HepG2 (cell line): Measurements from ENCODE around the gene E2F1. TPM values are rescaled to one million over a fixed set of nuclear protein-coding genes. Genes with fewer than 3 reads are reported as not detected.

ENCODE experiments used
- EEA1 ChIP-seq: sonication (generic); formaldehyde crosslinking; IDR thresholded peaks from 2 replicates; pipeline ENCODE4 v1.5.1; 2020; ENCODE audit warnings: mild to moderate bottlenecking, missing genetic modification reagents, borderline replicate concordance
- GMEB1 ChIP-seq: sonication (generic); formaldehyde crosslinking; IDR thresholded peaks from 2 replicates; pipeline ENCODE4 v1.5.1; 2020; ENCODE audit warnings: missing genetic modification reagents, mild to moderate bottlenecking, borderline replicate concordance
- IKZF4 ChIP-seq: sonication (generic); formaldehyde crosslinking; IDR thresholded peaks from 2 replicates; pipeline ENCODE4 v1.5.1; 2020; ENCODE audit warnings: borderline replicate concordance, mild to moderate bottlenecking, low read depth, missing genetic modification reagents; ENCODE audit errors: not compliant biosample characterization
- JUN ChIP-seq: sonication (generic); formaldehyde crosslinking; IDR thresholded peaks from 2 replicates; pipeline ENCODE4 v1.4.0; 2020; ENCODE audit warnings: mild to moderate bottlenecking, missing genetic modification reagents
- JUND ChIP-seq: sonication (generic); formaldehyde crosslinking; IDR thresholded peaks from 2 replicates; pipeline ENCODE4 v1.8.0; 2022; ENCODE audit warnings: mild to moderate bottlenecking, missing genetic modification reagents
- PRDM10 ChIP-seq: sonication (generic); formaldehyde crosslinking; IDR thresholded peaks from 2 replicates; pipeline ENCODE4 v1.4.0; 2020; ENCODE audit warnings: low read depth, missing genetic modification reagents
- RORA ChIP-seq: sonication (generic); formaldehyde crosslinking; IDR thresholded peaks from 2 replicates; pipeline ENCODE4 v1.5.0; 2020; ENCODE audit warnings: mild to moderate bottlenecking, missing genetic modification reagents, moderate library complexity
- SATB2 ChIP-seq: sonication (generic); formaldehyde crosslinking; IDR thresholded peaks from 2 replicates; pipeline ENCODE4 v1.5.0; 2020; ENCODE audit warnings: missing genetic modification reagents
- SNAPC5 ChIP-seq: sonication (generic); formaldehyde crosslinking; IDR thresholded peaks from 2 replicates; pipeline ENCODE4 v1.8.1; 2023; ENCODE audit warnings: mild to moderate bottlenecking, missing genetic modification reagents, borderline replicate concordance
- SRSF1 ChIP-seq: fragments of 200-400 bp; formaldehyde crosslinking; optimal IDR thresholded peaks from 2 replicates; pipeline ENCODE3; 2017; ENCODE audit warnings: mild to moderate bottlenecking, low read depth, low read length, moderate library complexity
- TEAD2 ChIP-seq: sonication (generic); formaldehyde crosslinking; IDR thresholded peaks from 2 replicates; pipeline ENCODE4 v1.9.0; 2021; ENCODE audit warnings: missing genetic modification reagents
- THAP11 ChIP-seq: IDR thresholded peaks from 2 replicates; pipeline ENCODE4 v1.6.1; 2016; ENCODE audit warnings: missing biosample characterization, missing genetic modification reagents
- ZBTB46 ChIP-seq: sonication (generic); formaldehyde crosslinking; IDR thresholded peaks from 2 replicates; pipeline ENCODE4 v1.4.0; 2020; ENCODE audit warnings: mild to moderate bottlenecking, missing genetic modification reagents, borderline replicate concordance
- ZNF235 ChIP-seq: sonication (generic); formaldehyde crosslinking; IDR thresholded peaks from 2 replicates; pipeline ENCODE4 v1.8.1; 2023; ENCODE audit warnings: mild to moderate bottlenecking, missing genetic modification reagents, borderline replicate concordance
- ZNF3 ChIP-seq: IDR thresholded peaks from 2 replicates; pipeline ENCODE4 v1.7.0; 2017; ENCODE audit warnings: inconsistent platforms
- ZNF530 ChIP-seq: sonication (generic); formaldehyde crosslinking; IDR thresholded peaks from 2 replicates; pipeline ENCODE4 v1.5.0; 2020; ENCODE audit warnings: low read depth, mild to moderate bottlenecking, missing genetic modification reagents
- ZNF570 ChIP-seq: sonication (generic); formaldehyde crosslinking; IDR thresholded peaks from 2 replicates; pipeline ENCODE4 v1.4.0; 2020; ENCODE audit warnings: mild to moderate bottlenecking, missing genetic modification reagents, borderline replicate concordance
- ZNF607 ChIP-seq: sonication (generic); formaldehyde crosslinking; IDR thresholded peaks from 2 replicates; pipeline ENCODE4 v1.5.1; 2020; ENCODE audit warnings: missing genetic modification reagents, mild to moderate bottlenecking, borderline replicate concordance
- ZNF629 ChIP-seq: sonication (generic); formaldehyde crosslinking; conservative IDR thresholded peaks from 2 replicates; pipeline ENCODE4 v1.5.0; 2020; ENCODE audit warnings: missing genetic modification reagents
- ZNF644 ChIP-seq: IDR thresholded peaks from 2 replicates; pipeline ENCODE4 v1.6.1; 2016; ENCODE audit warnings: low read depth
- ZSCAN31 ChIP-seq: sonication (generic); formaldehyde crosslinking; IDR thresholded peaks from 2 replicates; pipeline ENCODE4 v1.5.0; 2020; ENCODE audit warnings: low read depth, mild to moderate bottlenecking, missing genetic modification reagents
- polyA plus RNA-seq, 8 experiments: library from polyadenylated mRNA; depleted of rRNA in 3 of 8; stranded (reverse) in 7 of 8; unstranded in 1 of 8; fragments of >200 nt; fragmentation: Illumina TruSeq in 4 of 8; extraction: Trizol in 4 of 8; gene quantifications; 2 replicates each; pipeline versions ENCODE4 v1.2.1 to v1.2.3, GENCODE V29; 2011 to 2016; ENCODE audit warnings: low read depth in 4 of 8, missing spikeins in 1 of 8, mixed read lengths in 1 of 8; ENCODE audit not compliant: insufficient read depth in 1 of 8
- total RNA-seq, 5 experiments: library from RNA; depleted of rRNA; stranded (reverse); fragments of >200 nt; fragmentation: Illumina TruSeq; extraction: Trizol; gene quantifications; 2 replicates each; pipeline ENCODE4 v1.2.3, GENCODE V29; 2016; ENCODE audit warnings: low read depth in 1 of 5

Gene E2F1
- total and polyA plus RNA-seq, 2 of the 13 experiments (the other 11 are each of a cell fraction or from before 2014, with no cell fraction given) = 25.5 to 39.4 TPM

DNA sequence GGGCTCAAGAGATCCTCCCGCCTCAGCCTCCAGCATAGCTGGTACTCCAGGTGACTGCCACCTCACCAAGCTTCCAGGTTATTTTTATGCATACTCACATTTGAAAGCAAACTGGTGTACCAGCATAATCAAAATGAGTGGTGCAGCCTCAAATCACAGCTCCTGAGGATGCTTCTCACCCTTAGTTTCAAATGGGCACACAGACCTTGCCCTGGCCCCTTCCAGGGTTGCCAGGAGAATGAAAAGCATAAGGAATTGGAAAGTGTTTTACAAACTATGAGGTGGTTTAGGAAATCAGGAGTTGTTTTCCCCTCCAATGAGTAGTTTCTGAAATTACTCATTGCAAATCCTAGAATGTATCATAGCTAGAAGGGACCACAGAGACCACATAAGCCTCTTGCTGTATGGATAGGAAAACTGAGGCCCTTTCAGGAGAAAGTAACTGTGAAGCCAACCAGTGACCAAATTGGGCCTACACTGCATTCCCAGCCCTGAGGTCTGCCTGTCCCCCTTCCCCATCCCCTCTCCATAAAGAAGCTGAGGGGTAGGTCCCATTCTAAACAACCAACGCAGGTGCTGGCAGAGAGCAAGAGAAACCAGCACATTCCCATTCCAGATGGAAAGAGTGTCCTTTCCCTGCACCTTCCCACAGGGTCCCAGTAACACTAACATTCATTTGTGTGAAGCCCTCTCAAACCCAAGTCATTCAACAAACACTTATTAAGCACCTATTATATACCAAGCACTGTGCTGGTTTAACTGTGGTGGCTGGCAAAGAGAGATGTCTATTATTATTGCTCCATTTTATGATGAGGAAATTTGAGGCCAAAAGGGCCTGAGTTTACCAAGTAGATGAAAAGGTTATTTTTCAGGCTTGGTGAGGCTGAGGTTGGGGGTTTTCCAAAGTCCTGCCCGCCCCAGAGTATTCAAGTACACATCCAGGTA is 2.1 kb upstream of the E2F1 start (continued):
- 0 out of 2 replicates have a peak, but pooled peaks have one; percentile 49 for TF ChIP-seq EEA1 (CRISPR knock-in tag)
- 0 out of 2 replicates have a peak, but pooled peaks have one; percentile 4 for TF ChIP-seq THAP11 (CRISPR knock-in tag)
- TF ChIP-seq SATB2 (CRISPR knock-in tag) = no peak
- 0 out of 2 replicates have a peak, but pooled peaks have one; percentile 26 for TF ChIP-seq ZNF607
- TF ChIP-seq ZNF530 = no peak
- no peak for TF ChIP-seq ZBTB46 (CRISPR knock-in tag)
- no peak for TF ChIP-seq ZNF644 (CRISPR knock-in tag)
- TF ChIP-seq ZNF3 (CRISPR knock-in tag) = peak; percentile 14; the same call in 1 of the 2 replicates
- 0 out of 2 replicates have a peak, but pooled peaks have one; percentile 1 for TF ChIP-seq GMEB1 (CRISPR knock-in tag)
- TF ChIP-seq JUND (CRISPR knock-in tag) = no peak
- peak; percentile 35; the same call in 1 of the 2 replicates for TF ChIP-seq ZNF629 (CRISPR knock-in tag)
- TF ChIP-seq ZNF570 (CRISPR knock-in tag) = no peak
- TF ChIP-seq TEAD2 (CRISPR knock-in tag) = no peak
- TF ChIP-seq IKZF4 (CRISPR knock-in tag) = no peak
- TF ChIP-seq JUN (CRISPR knock-in tag) = peak; percentile 17; the same call in 1 of the 2 replicates
- no peak for TF ChIP-seq ZNF235
- 0 out of 2 replicates have a peak, but pooled peaks have one; percentile 68 for TF ChIP-seq RORA (CRISPR knock-in tag)
- TF ChIP-seq PRDM10 (CRISPR knock-in tag) = no peak
- no peak for TF ChIP-seq SNAPC5
- no peak for TF ChIP-seq SRSF1
- TF ChIP-seq ZSCAN31 = 0 out of 2 replicates have a peak, but pooled peaks have one; percentile 55
